ENCODE data around the gene INPP5K.
"Not testable (repeated sequence)": the region's sequence is repeated elsewhere in the genome, so short reads cannot be mapped to it uniquely, and the experiment has no call there.

INPP5K gene

GRCh38 chr17:1548032-1548431, 31.6 kb upstream of the INPP5K start:
- no peak for DNase-seq (ENCODE audit: low read depth in 1 of 2, low spot score in 1 of 2)

GRCh38 chr17:1546292-1546922, 30.0 kb upstream of the INPP5K start:
- DNase-seq (ENCODE audit: low read depth in 1 of 2, low spot score in 1 of 2), result no peak

GRCh38 chr17:1545618-1546017, 29.2 kb upstream of the INPP5K start:
- DNase-seq (ENCODE audit: low read depth in 1 of 2, low spot score in 1 of 2), result no peak

GRCh38 chr17:1542316-1542715, 25.9 kb upstream of the INPP5K start:
- DNase-seq (ENCODE audit: low read depth in 1 of 2, low spot score in 1 of 2), result no peak

- no peak for DNase-seq (ENCODE audit: low read depth in 1 of 2, low spot score in 1 of 2)
These were observed 25.0 kb upstream of the INPP5K start for GRCh38 chr17:1541367-1541904.

- DNase-seq (ENCODE audit: low read depth in 1 of 2, low spot score in 1 of 2), result no peak
These were observed 23.4 kb upstream of the INPP5K start for GRCh38 chr17:1539811-1540210.

- DNase-seq (ENCODE audit: low read depth in 1 of 2, low spot score in 1 of 2), result no peak
These were observed 19.3 kb upstream of the INPP5K start for GRCh38 chr17:1535737-1536136.

GRCh38 chr17:1533661-1534325, 17.4 kb upstream of the INPP5K start:
- DNase-seq (ENCODE audit: low read depth in 1 of 2, low spot score in 1 of 2), result no peak

- peak; percentile 12 to 15 for DNase-seq (ENCODE audit: low read depth in 1 of 2, low spot score in 1 of 2)
These were observed 16.6 kb upstream of the INPP5K start for GRCh38 chr17:1532836-1533602.

- DNase-seq (ENCODE audit: low read depth in 1 of 2, low spot score in 1 of 2), result no peak
These were observed 13.5 kb upstream of the INPP5K start for GRCh38 chr17:1529863-1530262.

GRCh38 chr17:1526876-1527275, 10.5 kb upstream of the INPP5K start:
- not testable (repeated sequence) for DNase-seq (ENCODE audit: low read depth in 1 of 2, low spot score in 1 of 2)

- DNase-seq (ENCODE audit: low read depth in 1 of 2, low spot score in 1 of 2), result no peak
These were observed 6.2 kb upstream of the INPP5K start for GRCh38 chr17:1522626-1523025.

- no peak for DNase-seq (ENCODE audit: low read depth in 1 of 2, low spot score in 1 of 2)
These were observed 4.8 kb upstream of the INPP5K start for GRCh38 chr17:1521086-1521640.

GRCh38 chr17:1519678-1520077, 3.3 kb upstream of the INPP5K start:
- no peak for DNase-seq (ENCODE audit: low read depth in 1 of 2, low spot score in 1 of 2)

GRCh38 chr17:1518410-1518809, 2.0 kb upstream of the INPP5K start:
- DNase-seq (ENCODE audit: low read depth in 1 of 2, low spot score in 1 of 2), result no peak

GRCh38 chr17:1515640-1516387, 598 bp downstream of the INPP5K start:
- DNase-seq (ENCODE audit: low read depth in 1 of 2, low spot score in 1 of 2), result peak in 1 of 2 donors; percentile 34

- no peak for DNase-seq (ENCODE audit: low read depth in 1 of 2, low spot score in 1 of 2)
These were observed 4.1 kb downstream of the INPP5K start for GRCh38 chr17:1512351-1512750.

- no peak for DNase-seq (ENCODE audit: low read depth in 1 of 2, low spot score in 1 of 2)
These were observed 4.6 kb downstream of the INPP5K start for GRCh38 chr17:1511756-1512321.

- no peak for DNase-seq (ENCODE audit: low read depth in 1 of 2, low spot score in 1 of 2)
These were observed 5.1 kb downstream of the INPP5K start for GRCh38 chr17:1511290-1511689.

GRCh38 chr17:1509290-1509881, 7.0 kb downstream of the INPP5K start:
- no peak for DNase-seq (ENCODE audit: low read depth in 1 of 2, low spot score in 1 of 2)
